Non-pigmented ciliary epithelial cell (primary cell): Measurements from ENCODE around the gene LAPTM5.

ENCODE experiments used
- DNase-seq: peaks from one replicate; pipeline ENCODE4 v3.0.0-alpha.2; 2010; ENCODE audit warnings: low read depth

LAPTM5 gene

GRCh38 chr1:30755746-30756145 is 1.8 kb downstream of the LAPTM5 start:
- DNase-seq, result no peak

- DNase-seq, result no peak
Measured at GRCh38 chr1:30755334-30755733, 2.2 kb downstream of the LAPTM5 start.

GRCh38 chr1:30754684-30755171 is 2.8 kb downstream of the LAPTM5 start:
- DNase-seq, result no peak

GRCh38 chr1:30753660-30754123 is 3.9 kb downstream of the LAPTM5 start:
- no peak for DNase-seq

- DNase-seq, result no peak
Measured at GRCh38 chr1:30753118-30753517, 4.5 kb downstream of the LAPTM5 start.

GRCh38 chr1:30752651-30752908 is 5.0 kb downstream of the LAPTM5 start:
- no peak for DNase-seq

- no peak for DNase-seq
Measured at GRCh38 chr1:30751830-30752650, 5.5 kb downstream of the LAPTM5 start.

GRCh38 chr1:30750731-30751291 is 6.8 kb downstream of the LAPTM5 start:
- no peak for DNase-seq

GRCh38 chr1:30749691-30750583 is 7.6 kb downstream of the LAPTM5 start:
- DNase-seq, result no peak

- DNase-seq, result no peak
Measured at GRCh38 chr1:30748699-30749401, 8.7 kb downstream of the LAPTM5 start.

- no peak for DNase-seq
Measured at GRCh38 chr1:30748098-30748698, 9.4 kb downstream of the LAPTM5 start.

- DNase-seq, result no peak
Measured at GRCh38 chr1:30747033-30748008, 10.3 kb downstream of the LAPTM5 start.

GRCh38 chr1:30746212-30747032 is 11.2 kb downstream of the LAPTM5 start:
- no peak for DNase-seq

GRCh38 chr1:30745834-30746208 is 11.8 kb downstream of the LAPTM5 start:
- DNase-seq, result no peak

- DNase-seq, result no peak
Measured at GRCh38 chr1:30745156-30745833, 12.3 kb downstream of the LAPTM5 start.

GRCh38 chr1:30744060-30744756 is 13.4 kb downstream of the LAPTM5 start:
- no peak for DNase-seq

GRCh38 chr1:30743584-30744059 is 14.0 kb downstream of the LAPTM5 start:
- no peak for DNase-seq

- no peak for DNase-seq
Measured at GRCh38 chr1:30742963-30743559, 14.5 kb downstream of the LAPTM5 start.
